ENCODE measurements around the gene MYBPC3.

DNA sequence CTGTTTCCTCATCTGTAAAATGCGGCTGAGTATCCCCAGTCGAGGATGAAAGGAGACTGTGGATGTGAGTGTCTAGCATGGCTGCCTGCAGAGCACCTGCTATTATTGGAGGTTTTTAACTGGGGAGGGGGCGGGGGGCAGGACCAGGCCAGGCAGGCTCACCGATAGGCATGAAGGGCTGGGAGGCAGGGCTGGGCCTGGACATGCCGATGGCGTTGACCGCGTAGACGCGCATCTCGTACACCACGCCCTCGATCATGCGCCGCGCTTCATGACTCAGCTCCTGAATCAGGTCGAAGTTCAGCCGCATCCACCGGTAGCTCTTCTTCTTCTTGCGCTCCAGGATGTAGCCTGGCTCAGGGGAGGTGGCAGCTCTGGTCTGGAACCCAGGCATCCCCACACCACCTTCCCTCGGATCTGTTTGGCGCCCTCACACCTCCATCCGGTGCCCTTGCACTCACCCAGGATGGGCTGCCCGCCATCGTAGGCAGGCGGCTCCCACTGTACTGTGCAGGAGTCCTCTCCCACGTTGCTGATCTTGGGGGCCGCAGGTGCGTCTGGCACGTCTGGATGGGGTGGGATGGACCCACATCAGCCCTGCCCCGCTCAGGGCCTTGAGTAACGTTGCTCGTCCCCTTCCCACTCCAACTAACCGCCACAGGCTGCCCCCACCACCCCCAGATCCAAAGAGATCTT lies 15.1 kb downstream of the MYBPC3 start:
- TF ChIP-seq, protein P1, sequence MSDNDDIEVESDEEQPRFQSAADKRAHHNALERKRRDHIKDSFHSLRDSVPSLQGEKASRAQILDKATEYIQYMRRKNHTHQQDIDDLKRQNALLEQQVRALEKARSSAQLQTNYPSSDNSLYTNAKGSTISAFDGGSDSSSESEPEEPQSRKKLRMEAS (IDR thresholded peaks at IDR 0.05), result no peak
- TF ChIP-seq TCF12 (IDR thresholded peaks at IDR 0.05; ENCODE audit: low read depth) (no peak), CEBPB (IDR thresholded peaks at IDR 0.05) (no peak), CREB1 (IDR thresholded peaks at IDR 0.05; ENCODE audit: low read depth) (no peak), FOXM1 (IDR thresholded peaks at IDR 0.05; ENCODE audit: borderline replicate concordance, low read depth) (no peak), TAF1 (IDR thresholded peaks at IDR 0.05; ENCODE audit: low read depth) (no peak), EP300 (IDR thresholded peaks at IDR 0.05; ENCODE audit: borderline replicate concordance) (no peak), YY1 (IDR thresholded peaks at IDR 0.05; ENCODE audit: low read depth) (no peak), NFIC (IDR thresholded peaks at IDR 0.05) (no peak)
- TF ChIP-seq, protein P2, sequence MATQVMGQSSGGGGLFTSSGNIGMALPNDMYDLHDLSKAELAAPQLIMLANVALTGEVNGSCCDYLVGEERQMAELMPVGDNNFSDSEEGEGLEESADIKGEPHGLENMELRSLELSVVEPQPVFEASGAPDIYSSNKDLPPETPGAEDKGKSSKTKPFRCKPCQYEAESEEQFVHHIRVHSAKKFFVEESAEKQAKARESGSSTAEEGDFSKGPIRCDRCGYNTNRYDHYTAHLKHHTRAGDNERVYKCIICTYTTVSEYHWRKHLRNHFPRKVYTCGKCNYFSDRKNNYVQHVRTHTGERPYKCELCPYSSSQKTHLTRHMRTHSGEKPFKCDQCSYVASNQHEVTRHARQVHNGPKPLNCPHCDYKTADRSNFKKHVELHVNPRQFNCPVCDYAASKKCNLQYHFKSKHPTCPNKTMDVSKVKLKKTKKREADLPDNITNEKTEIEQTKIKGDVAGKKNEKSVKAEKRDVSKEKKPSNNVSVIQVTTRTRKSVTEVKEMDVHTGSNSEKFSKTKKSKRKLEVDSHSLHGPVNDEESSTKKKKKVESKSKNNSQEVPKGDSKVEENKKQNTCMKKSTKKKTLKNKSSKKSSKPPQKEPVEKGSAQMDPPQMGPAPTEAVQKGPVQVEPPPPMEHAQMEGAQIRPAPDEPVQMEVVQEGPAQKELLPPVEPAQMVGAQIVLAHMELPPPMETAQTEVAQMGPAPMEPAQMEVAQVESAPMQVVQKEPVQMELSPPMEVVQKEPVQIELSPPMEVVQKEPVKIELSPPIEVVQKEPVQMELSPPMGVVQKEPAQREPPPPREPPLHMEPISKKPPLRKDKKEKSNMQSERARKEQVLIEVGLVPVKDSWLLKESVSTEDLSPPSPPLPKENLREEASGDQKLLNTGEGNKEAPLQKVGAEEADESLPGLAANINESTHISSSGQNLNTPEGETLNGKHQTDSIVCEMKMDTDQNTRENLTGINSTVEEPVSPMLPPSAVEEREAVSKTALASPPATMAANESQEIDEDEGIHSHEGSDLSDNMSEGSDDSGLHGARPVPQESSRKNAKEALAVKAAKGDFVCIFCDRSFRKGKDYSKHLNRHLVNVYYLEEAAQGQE (IDR thresholded peaks at IDR 0.05; ENCODE audit: low read depth), result no peak
- TF ChIP-seq, protein P3, sequence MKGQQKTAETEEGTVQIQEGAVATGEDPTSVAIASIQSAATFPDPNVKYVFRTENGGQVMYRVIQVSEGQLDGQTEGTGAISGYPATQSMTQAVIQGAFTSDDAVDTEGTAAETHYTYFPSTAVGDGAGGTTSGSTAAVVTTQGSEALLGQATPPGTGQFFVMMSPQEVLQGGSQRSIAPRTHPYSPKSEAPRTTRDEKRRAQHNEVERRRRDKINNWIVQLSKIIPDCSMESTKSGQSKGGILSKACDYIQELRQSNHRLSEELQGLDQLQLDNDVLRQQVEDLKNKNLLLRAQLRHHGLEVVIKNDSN (IDR thresholded peaks at IDR 0.05), result no peak
